Measurements from ENCODE around the gene CCDC167. TPM values are rescaled to one million over a fixed set of nuclear protein-coding genes. Genes with fewer than 3 reads are reported as not detected.

Gene CCDC167
- total and polyA plus RNA-seq, 2 donors (not counting 1 experiment from before 2014, with no cell fraction given) = 8.3 to 35.7 TPM

DNA sequence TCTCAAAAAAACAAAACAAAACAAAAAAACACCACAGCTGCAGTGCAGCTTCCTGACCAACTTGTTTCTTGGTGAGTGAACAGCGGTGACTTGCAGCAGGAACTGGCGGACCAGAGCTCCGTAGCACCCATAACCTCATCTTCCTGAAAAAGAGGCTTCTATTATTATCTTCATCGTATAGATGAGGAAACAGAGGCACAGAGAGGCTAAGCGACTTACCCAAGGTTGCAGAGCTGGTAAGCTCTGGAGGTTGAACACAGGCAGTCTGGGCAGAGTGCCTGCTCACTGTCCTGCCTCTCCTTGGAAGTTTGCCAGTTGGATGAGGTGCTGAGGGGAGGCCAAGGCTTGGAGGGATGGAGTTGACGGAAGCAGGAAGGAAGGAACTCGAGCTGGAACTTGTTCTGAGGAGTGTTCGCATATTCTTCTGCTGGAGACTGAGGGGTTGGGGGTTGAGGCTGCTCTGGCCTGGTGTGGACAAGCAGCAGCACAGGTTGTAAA lies 47.9 kb upstream of the CCDC167 start:
- no peaks in the 10 kb centered on the region for H3K79me2 ChIP-seq (ENCODE audit: control insufficient read depth, insufficient read depth, low read length)
- H3K36me3 ChIP-seq (ENCODE audit: control insufficient read depth, insufficient read depth, low read length) = no peaks in the 10 kb centered on the region
- H3K27ac ChIP-seq (ENCODE audit: insufficient read depth, low read length) = no peak overlapping the region
- peak; percentile 70 to 76 for DNase-seq (ENCODE audit: low read depth in 2 of 2)
- peak overlapping the region; percentile 8 for H3K4me2 ChIP-seq (ENCODE audit: extremely low read depth, insufficient read depth, low read length)
- H3K9ac ChIP-seq (ENCODE audit: insufficient read depth, low read length) = no peak overlapping the region
- no peak overlapping the region for H3K4me3 ChIP-seq (replicated peaks in 1 of 4; ENCODE audit: control extremely low read depth in 1 of 4, insufficient read depth in 1 of 4, low read depth in 3 of 4, low read length in 4 of 4)
- peaks cover 4% of the 10 kb centered on the region for H3K4me1 ChIP-seq (ENCODE audit: control insufficient read depth, extremely low read depth, insufficient read depth, low read length)
- TF ChIP-seq EZH2 (IDR thresholded peaks at IDR 0.05; ENCODE audit: low read length, missing control alignments) = no peak
- no peak for TF ChIP-seq CTCF (conservative IDR thresholded peaks at IDR 0.05 in 1 of 2, IDR thresholded peaks at IDR 0.05 in 1 of 2; ENCODE audit: low read depth in 1 of 2, low read length in 2 of 2)
- no peaks in the 10 kb centered on the region for H3K9me3 ChIP-seq (ENCODE audit: control insufficient read depth, insufficient read depth, low read depth, low read length)
- no peaks in the 10 kb centered on the region for H4K20me1 ChIP-seq (ENCODE audit: control insufficient read depth, extremely low read depth, insufficient read depth, low read length)
- H3K27me3 ChIP-seq (ENCODE audit: control insufficient read depth, insufficient read depth, low read length) = peaks cover 21% of the 10 kb centered on the region
- peak overlapping the region; percentile 27 for H2AFZ ChIP-seq (ENCODE audit: low read length)

DNA sequence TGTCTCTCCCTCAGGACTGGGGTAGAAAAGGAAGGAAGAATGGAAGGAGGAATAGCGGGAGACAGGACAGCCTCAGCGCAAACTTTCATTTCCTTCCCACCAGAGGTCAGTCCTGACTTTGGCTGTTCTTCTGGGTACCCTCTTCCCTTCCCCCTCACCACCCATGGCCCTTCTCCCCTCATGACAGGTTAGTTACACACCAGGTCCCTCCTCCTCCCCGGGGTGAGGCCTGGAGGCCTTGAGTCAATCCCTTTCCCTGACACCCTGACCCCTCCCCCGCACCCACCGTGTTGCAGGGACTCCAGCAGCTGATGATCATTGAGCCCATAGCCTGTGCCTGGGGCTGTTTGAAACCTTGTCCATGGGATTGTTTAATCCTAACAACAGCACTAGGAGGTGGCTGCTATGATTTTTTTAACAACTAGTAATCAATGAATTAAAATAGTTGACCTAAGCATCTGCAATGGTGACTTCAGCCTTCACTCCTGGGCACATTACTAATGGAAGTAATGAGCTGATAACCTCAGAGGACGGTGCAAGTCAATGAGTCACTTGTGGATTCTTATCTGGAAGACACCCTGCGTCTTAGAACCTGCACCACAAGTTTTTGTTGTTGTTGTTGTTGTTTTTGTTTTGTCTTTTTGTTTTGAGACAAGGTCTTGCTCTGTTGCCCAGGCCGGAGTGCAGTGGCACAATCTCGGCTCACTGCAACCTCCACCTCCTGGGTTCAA lies 46.6 kb upstream of the CCDC167 start:
- Histone ChIP-seq H3K9me3 (ENCODE audit: control insufficient read depth, insufficient read depth, low read depth, low read length) (no peaks in the 10 kb centered on the region), H3K4me1 (ENCODE audit: control insufficient read depth, extremely low read depth, insufficient read depth, low read length) (peaks cover 4% of the 10 kb centered on the region), H3K36me3 (ENCODE audit: control insufficient read depth, insufficient read depth, low read length) (no peaks in the 10 kb centered on the region), H3K27ac (ENCODE audit: insufficient read depth, low read length) (no peak overlapping the region), H3K79me2 (ENCODE audit: control insufficient read depth, insufficient read depth, low read length) (no peaks in the 10 kb centered on the region), H3K4me3 (replicated peaks in 1 of 4; ENCODE audit: control extremely low read depth in 1 of 4, insufficient read depth in 1 of 4, low read depth in 3 of 4, low read length in 4 of 4) (no peak overlapping the region), H3K4me2 (ENCODE audit: extremely low read depth, insufficient read depth, low read length) (no peak overlapping the region), H2AFZ (ENCODE audit: low read length) (no peak overlapping the region), H3K9ac (ENCODE audit: insufficient read depth, low read length) (no peak overlapping the region), H4K20me1 (ENCODE audit: control insufficient read depth, extremely low read depth, insufficient read depth, low read length) (no peaks in the 10 kb centered on the region), H3K27me3 (ENCODE audit: control insufficient read depth, insufficient read depth, low read length) (peaks cover 21% of the 10 kb centered on the region)
- TF ChIP-seq EZH2 (IDR thresholded peaks at IDR 0.05; ENCODE audit: low read length, missing control alignments) (no peak), CTCF (conservative IDR thresholded peaks at IDR 0.05 in 1 of 2, IDR thresholded peaks at IDR 0.05 in 1 of 2; ENCODE audit: low read depth in 1 of 2, low read length in 2 of 2) (no peak)
- no peak for DNase-seq (ENCODE audit: low read depth in 2 of 2)

DNA sequence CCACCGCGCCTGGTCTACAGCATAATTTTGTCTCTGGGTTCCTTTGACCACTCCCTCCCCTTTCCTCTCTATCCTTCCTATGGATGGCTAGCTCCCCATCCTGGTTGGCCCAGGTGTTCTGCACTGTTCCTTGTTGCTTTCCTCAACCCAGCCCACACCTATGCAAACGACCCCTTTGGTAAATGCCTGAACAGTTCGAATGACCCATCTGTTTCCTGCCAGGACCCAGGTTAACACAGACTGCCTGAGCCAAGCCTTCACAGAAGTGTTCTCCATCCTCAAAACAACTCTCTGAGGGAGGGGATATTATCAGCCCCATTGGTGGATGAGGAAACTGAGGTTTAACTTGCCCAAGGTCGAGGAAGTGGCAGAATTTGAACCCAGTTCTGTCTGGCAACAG lies 44.8 kb upstream of the CCDC167 start:
- H2AFZ ChIP-seq (ENCODE audit: low read length) = no peak overlapping the region
- H3K9me3 ChIP-seq (ENCODE audit: control insufficient read depth, insufficient read depth, low read depth, low read length) = no peaks in the 10 kb centered on the region
- peaks cover 18% of the 10 kb centered on the region for H3K27me3 ChIP-seq (ENCODE audit: control insufficient read depth, insufficient read depth, low read length)
- H3K9ac ChIP-seq (ENCODE audit: insufficient read depth, low read length) = no peak overlapping the region
- no peaks in the 10 kb centered on the region for H3K36me3 ChIP-seq (ENCODE audit: control insufficient read depth, insufficient read depth, low read length)
- no peaks in the 10 kb centered on the region for H3K79me2 ChIP-seq (ENCODE audit: control insufficient read depth, insufficient read depth, low read length)
- no peaks in the 10 kb centered on the region for H4K20me1 ChIP-seq (ENCODE audit: control insufficient read depth, extremely low read depth, insufficient read depth, low read length)
- peaks cover 4% of the 10 kb centered on the region for H3K4me1 ChIP-seq (ENCODE audit: control insufficient read depth, extremely low read depth, insufficient read depth, low read length)
- no peak overlapping the region for H3K4me3 ChIP-seq (replicated peaks in 1 of 4; ENCODE audit: control extremely low read depth in 1 of 4, insufficient read depth in 1 of 4, low read depth in 3 of 4, low read length in 4 of 4)
- no peak overlapping the region for H3K4me2 ChIP-seq (ENCODE audit: extremely low read depth, insufficient read depth, low read length)
- no peak for DNase-seq (ENCODE audit: low read depth in 2 of 2)
- H3K27ac ChIP-seq (ENCODE audit: insufficient read depth, low read length) = no peak overlapping the region
- TF ChIP-seq EZH2 (IDR thresholded peaks at IDR 0.05; ENCODE audit: low read length, missing control alignments) (no peak), CTCF (conservative IDR thresholded peaks at IDR 0.05 in 1 of 2, IDR thresholded peaks at IDR 0.05 in 1 of 2; ENCODE audit: low read depth in 1 of 2, low read length in 2 of 2) (no peak)

Measured in fibroblast of lung (primary cell).